Cardiac fibroblast (primary cell): ENCODE measurements around the gene PUDP.
"Not testable (repeated sequence)": the region's sequence is repeated elsewhere in the genome, so short reads cannot be mapped to it uniquely, and the experiment has no call there.

ENCODE experiments used
- DNase-seq, 2 donors: peaks; one replicate each; pipeline versions ENCODE4 v3.0.0 to v3.0.0-alpha.2; 2010; ENCODE audit warnings: low read depth in 2 of 2
- H3K4me3 ChIP-seq, 2 donors: replicated peaks in 1 of 2; 1 replicate in 1 of 2; 2 replicates in 1 of 2; pipeline ENCODE4 v1.5.1; 2011; ENCODE audit warnings: low read depth in 2 of 2, low read length in 2 of 2, mild to moderate bottlenecking in 2 of 2, moderate library complexity in 1 of 2
- TF ChIP-seq, protein P1 (sequence below): IDR thresholded peaks from one replicate; pipeline ENCODE4 v1.5.1; 2011; ENCODE audit warnings: low read depth, mild to moderate bottlenecking, low read length, inconsistent platforms

Gene PUDP

DNA sequence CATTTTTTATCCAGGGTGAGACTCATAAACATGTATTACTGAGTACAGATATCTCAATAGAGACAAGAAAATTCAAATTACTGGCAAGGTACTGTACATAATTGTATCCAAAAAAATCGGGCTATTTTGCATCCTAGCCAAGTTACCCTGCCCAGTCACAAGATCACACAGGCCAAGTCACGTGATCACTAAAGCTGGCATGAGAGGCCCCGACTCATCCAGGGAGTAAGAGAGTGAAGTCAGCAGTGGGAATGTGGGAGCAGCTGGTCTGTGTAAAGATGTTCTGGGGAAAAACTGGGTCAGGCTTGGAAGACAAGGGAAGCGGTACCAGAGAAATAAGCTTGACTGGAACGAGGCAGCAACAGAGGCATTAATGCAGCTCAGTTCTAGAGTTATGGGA lies 119.7 kb downstream of the PUDP start:
- peak in 1 of 2 donors; percentile 0 for DNase-seq
- no peak overlapping the region for H3K4me3 ChIP-seq
- TF ChIP-seq, protein P1, sequence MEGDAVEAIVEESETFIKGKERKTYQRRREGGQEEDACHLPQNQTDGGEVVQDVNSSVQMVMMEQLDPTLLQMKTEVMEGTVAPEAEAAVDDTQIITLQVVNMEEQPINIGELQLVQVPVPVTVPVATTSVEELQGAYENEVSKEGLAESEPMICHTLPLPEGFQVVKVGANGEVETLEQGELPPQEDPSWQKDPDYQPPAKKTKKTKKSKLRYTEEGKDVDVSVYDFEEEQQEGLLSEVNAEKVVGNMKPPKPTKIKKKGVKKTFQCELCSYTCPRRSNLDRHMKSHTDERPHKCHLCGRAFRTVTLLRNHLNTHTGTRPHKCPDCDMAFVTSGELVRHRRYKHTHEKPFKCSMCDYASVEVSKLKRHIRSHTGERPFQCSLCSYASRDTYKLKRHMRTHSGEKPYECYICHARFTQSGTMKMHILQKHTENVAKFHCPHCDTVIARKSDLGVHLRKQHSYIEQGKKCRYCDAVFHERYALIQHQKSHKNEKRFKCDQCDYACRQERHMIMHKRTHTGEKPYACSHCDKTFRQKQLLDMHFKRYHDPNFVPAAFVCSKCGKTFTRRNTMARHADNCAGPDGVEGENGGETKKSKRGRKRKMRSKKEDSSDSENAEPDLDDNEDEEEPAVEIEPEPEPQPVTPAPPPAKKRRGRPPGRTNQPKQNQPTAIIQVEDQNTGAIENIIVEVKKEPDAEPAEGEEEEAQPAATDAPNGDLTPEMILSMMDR, result no peak

DNA sequence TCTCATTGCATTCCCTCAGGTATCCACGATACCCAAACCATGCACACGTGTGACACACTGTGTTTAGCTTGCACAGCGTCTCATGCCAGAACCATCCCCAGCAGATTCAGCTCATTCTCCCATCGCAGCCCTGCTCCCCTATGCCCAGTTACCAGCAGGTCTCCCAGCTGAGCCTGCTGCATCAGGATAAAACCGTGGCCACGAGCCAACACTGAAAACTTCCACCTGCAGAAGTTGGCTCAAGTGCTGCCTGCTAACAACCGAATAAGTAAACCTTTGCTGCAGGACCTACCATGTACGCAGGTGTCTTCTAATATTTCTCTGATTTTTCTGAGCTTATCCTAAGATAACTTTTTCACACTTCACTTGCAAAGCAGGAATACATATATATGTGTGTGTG lies 120.9 kb downstream of the PUDP start:
- TF ChIP-seq, protein P1, result no peak
- H3K4me3 ChIP-seq, result no peak overlapping the region
- DNase-seq, result no peak

DNA sequence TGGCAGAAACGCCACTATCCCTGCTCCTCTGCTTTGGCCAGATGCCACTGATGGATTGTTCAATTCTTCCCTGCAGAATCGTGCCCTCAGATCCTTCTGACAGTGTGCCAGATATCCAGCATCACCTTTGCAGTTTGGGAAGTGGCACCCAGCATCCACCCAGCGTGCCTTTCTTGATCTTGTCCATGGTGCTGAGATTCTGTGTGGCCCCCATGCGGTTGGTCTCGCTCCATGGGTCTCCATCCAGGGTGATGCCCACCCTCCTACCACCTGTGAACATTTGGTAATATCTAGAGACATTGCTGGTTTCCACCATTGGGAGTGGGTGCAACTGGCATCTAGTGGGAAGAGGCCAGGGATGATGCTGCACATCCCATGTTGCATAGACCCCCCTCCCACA lies 121.6 kb downstream of the PUDP start:
- H3K4me3 ChIP-seq, DNase-seq: not testable (repeated sequence)

- no peak for DNase-seq
- H3K4me3 ChIP-seq, result no peak overlapping the region
- TF ChIP-seq, protein P1, result no peak
Measured at GRCh38 chrX:7025471-7025870, 122.5 kb downstream of the PUDP start.

- no peak overlapping the region for H3K4me3 ChIP-seq
- no peak for DNase-seq
- TF ChIP-seq, protein P1, result no peak
Measured at GRCh38 chrX:7024850-7025249, 123.1 kb downstream of the PUDP start.

DNA sequence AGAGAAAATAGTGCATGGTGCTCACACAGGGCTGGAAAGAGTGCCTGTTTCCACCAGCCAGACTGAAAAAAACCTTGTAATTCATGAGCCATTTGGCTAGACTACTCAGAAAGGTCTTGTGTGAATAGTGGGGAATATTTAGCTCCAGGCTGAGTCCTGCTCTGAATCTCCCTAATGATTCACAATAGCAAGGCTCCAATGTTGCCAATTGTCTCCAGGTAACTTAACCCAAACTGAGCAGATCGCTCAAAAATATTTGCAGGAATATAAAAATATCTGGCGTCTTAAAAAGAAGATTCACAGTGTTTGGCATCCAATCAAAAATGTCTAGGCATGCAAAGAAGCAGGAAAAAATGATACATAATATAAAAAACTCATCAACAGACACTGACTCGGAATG lies 125.0 kb downstream of the PUDP start:
- DNase-seq, H3K4me3 ChIP-seq: not testable (repeated sequence)

DNA sequence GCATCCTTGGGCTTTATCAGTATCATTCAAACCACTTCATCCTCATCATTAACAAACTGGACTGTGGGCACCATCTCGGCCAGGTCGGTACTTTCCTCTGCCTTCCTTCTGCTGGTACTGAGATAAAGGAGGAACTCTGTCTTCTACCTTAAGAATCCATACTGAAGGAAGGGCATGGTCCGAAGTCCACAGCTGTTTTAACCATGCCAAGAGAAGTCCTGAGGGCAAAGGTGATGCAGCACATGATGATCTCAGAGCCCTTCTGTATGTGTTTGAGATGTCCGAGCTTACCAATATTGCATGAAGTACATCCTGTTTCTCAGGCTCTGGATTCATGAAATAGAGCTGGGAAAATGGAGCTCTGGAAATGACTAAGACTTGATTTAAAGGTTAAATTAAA lies 126.0 kb downstream of the PUDP start:
- H3K4me3 ChIP-seq, result no peak overlapping the region
- TF ChIP-seq, protein P1, result no peak
- DNase-seq, result no peak

- H3K4me3 ChIP-seq, result no peak overlapping the region
- TF ChIP-seq, protein P1, result no peak
- peak in 1 of 2 donors; percentile 8 for DNase-seq
Measured at GRCh38 chrX:7019555-7019954, 128.4 kb downstream of the PUDP start.

DNA sequence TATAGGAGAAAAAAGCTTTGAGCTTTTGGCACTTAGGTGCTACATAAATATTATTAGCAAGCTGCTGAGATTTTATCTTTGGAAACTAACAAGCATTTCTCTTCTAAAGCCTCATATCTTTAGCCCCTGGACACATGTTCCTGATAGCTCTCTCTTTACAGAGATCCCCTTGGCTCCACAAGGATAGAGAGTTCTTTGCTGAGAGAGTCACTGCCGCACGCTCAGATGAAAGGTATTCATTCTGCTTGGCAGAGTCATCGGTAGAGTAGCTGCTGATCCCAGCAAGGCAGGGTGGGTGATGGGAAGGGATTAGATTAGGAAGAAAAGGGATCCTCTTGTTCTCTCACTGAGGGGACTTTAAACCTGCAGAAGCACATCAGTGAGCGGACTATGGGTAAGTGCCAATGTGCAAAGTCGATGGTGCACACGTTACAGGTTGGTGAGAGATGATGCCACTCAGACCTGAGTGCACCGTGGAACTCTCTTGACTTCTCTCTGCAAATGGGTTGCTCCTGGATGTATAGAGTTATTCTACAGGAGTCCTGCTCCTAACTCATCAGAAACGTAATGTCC lies 135.6 kb downstream of the PUDP start:
- DNase-seq, result peak in 1 of 2 donors; percentile 9
- H3K4me3 ChIP-seq, result not testable (repeated sequence)

DNA sequence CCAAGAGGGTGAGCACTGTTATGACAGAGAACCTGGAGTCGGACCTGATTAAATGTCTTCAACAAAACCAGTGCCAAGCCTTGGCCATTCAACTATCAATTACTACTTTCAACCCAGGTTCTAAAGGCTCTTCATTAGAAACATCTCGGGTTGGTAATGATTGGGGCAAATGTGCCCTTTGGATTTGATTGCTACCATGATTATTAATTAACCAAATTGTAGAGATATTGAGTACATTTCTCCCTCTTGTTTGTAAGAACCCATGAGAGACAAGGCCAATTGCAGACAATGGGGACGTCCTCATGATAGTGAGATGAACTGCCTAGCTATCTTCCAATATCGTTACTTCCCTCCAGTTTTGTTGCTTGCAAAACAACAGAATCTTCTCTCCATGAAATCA lies 137.1 kb downstream of the PUDP start:
- not testable (repeated sequence) for DNase-seq, H3K4me3 ChIP-seq

DNA sequence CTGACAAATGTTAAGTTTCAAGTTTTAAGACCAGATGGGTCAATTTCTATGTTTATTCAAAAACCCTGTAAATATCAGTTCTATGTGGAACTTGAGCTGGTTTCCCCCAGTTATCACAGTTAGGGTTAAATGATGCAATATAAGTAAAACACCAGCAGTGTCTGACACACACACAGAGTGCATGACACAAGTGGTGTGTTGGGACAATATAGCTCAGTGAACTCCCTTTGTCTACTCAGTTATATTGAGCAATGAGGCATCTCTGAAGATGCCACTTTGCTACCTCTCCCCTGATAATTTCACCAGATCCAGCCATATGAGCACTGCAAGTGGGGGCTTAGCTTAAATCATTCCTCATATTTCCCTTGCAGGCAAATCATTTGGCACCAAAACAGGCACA lies 140.6 kb downstream of the PUDP start:
- not testable (repeated sequence) for DNase-seq, H3K4me3 ChIP-seq
